NCI-H2107 treated with DMSO at 0.1 percent for 48 hours (cell line): ENCODE data around the gene ZDHHC3.
"Not testable (repeated sequence)": the region's sequence is repeated elsewhere in the genome, so short reads cannot be mapped to it uniquely, and the experiment has no call there.

Experiments used
- DNase-seq: peaks from one replicate; lab custom pipeline; 2025; ENCODE audit not compliant: unreplicated experiment; lab: John Stamatoyannopoulos, UW

Gene ZDHHC3

GRCh38 chr3:44966795-44967278 lies 9.1 kb downstream of the ZDHHC3 start:
- DNase-seq, result no peak

- DNase-seq, result no peak
Observed at GRCh38 chr3:44965165-44965564, 10.8 kb downstream of the ZDHHC3 start.

DNA sequence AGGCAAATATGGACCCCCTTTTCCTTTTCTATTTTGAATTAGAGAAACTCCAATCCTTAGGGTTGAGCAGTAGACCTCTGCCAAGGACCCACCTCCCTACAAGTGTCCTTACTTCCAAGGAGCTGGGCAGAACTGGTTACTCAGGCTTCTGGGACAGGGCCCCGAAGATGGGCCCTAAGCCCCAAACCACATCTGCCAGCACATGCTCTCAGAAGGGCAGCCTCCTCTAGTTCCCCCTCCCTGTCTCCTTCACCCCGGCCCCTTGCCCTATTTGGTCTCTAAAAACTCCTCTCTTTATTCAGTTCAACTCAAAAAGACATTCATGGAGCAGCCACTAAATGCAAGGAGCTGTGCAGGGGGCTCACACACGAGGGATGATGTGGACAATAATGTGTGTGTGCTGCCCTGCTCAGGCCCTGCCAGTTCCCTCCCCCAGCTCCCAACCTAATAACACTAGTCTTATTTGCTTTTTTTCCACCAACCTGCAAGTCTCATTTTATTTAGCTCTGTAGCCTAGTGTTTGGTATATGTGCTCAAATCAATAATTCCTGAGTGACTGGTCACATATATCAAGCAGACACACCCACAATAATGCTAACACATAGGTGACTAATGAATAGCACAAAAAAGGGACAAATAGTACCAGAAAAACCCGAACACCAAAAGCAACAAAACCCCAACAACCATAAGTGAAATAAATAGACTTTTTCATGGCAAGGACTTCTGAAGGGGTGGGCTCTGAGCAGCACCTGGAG lies 12.2 kb downstream of the ZDHHC3 start:
- no peak for DNase-seq

- DNase-seq, result no peak
Observed at GRCh38 chr3:44962621-44963393, 13.2 kb downstream of the ZDHHC3 start.

DNA sequence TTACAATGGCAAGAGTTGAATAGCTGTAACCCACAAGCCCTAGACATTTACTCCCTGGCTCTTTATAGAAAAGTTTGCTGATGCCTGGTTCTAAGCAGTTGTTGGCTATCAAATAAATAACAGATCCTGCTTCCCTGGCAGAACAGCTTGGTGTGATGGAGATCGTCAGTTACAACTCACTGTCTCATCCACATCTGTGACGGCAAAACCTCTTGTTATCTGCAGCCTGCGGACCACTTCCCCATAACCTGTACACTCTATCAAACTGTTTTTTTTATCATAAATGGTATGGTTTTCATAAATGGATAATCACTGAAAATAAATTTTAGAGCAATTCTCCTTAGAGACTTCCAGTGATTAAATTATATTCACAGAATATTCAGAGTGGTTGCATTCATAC lies 14.1 kb downstream of the ZDHHC3 start:
- no peak for DNase-seq

DNA sequence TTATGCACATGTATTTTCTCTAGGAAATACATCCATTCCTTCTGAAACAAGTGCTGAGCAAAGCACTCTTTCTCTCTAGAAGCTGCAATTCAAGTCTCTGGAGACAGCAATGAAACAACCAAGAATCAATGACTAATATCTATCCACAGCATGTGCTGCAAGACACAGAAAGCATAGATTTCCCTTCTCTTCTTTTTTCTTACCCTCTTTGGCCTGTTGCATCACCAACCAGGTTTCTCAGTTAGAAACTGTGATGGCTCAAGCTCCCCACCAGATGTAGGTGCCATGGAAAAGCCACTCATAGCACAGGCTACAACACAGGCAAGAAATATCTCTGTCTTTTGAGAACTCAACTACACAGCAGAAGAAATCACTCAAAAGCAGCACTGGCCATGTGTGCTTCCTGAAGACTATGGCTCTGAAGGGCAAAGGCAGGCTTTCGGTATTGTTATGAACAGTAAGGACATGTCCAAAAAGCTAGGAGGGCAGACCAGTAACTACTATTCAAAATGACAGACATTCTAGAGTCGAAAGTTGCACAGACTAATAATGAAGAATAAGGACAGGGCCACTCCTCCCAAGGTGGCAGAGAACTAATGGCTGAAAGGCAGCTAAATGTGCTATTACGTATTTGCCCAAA lies 15.5 kb downstream of the ZDHHC3 start:
- DNase-seq, result no peak

GRCh38 chr3:44958386-44958785 lies 17.6 kb downstream of the ZDHHC3 start:
- DNase-seq, result no peak

GRCh38 chr3:44957986-44958385 lies 18.0 kb downstream of the ZDHHC3 start:
- no peak for DNase-seq

- no peak for DNase-seq
Observed at GRCh38 chr3:44955917-44956316, 20.1 kb downstream of the ZDHHC3 start.

- no peak for DNase-seq
Observed at GRCh38 chr3:44954962-44955361, 21.0 kb downstream of the ZDHHC3 start.

- no peak for DNase-seq
Observed at GRCh38 chr3:44954304-44954703, 21.7 kb downstream of the ZDHHC3 start.

DNA sequence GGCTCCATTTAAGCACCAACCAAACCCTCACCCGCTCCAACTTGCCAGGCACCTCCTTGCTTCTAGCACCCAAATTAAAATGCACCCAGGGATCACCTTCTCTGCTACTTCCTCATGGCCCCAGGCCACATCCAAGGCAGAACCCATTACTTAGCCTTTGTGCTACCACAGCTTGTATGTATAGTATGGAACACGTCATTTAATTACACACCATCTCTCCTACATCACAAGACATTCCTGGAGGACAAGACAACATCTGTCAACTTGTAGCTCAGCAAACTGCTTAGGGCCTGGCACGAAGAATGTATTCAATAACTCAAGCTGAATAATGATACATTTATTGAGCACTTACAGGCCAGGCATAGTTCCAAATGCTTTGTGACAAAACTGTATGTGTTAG lies 23.3 kb downstream of the ZDHHC3 start:
- DNase-seq, result no peak

DNA sequence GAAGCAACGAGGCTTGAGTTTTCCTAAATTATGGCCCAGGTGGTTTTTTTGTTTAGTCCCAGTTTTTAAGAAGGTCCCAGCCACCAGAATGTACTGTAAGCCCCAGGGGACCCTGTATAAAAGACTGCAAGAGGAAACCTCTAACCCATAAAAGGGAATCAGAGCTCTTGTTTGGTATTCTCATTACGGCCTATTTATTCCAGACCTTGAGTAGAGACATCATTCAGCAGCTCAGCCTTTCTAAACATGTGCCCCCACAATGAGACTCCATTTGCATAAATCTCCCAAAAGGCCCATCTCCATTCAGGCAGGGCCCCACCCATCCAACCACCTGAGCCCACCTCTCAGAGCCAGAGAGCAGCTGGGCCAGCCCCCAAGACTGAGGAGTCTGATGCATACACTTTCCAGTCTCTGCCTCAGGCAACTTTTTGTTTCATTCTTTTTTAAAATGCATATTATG lies 25.7 kb downstream of the ZDHHC3 start:
- DNase-seq, result peak; percentile 45

DNA sequence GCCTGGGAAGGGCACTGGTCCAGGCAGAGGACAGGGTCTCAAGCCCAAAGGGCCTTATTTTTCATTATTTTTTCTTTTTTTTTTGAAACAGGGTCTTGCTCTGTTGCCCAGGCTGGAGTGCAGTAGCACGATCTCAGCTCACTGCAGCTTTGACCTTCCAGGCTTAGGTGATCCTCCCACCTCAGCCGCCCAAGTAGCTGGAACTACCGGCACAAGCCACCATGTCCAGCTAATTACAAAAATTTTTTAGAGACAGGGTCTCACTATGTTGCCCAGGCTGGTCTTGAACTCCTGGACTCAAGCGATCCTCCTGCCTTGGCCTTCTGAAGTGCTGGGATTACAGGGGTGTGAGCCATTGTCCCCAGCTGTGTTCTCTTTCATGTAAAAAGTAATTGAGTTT lies 26.2 kb downstream of the ZDHHC3 start:
- DNase-seq, result not testable (repeated sequence)

DNA sequence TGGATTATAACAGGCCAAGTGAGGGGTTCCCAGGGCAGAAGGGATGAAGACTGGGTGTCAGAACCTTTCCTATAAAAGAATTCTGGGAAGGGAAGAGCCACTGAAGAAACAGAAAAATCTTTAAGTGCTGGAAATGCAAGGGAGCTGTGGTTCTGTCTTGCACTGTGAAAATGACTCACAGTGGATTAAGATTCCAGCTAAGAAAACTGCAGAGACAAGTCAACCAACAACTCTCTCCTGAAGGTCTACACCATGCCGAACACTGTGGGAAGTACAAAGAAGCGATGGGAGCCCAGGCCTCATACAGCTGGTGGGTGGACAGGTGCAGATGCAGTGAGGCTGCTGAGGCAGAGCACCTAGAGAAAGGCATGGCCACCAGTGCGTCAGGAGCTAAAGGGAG lies 27.7 kb downstream of the ZDHHC3 start:
- no peak for DNase-seq

GRCh38 chr3:44942202-44942921 lies 33.6 kb downstream of the ZDHHC3 start:
- DNase-seq, result no peak

- DNase-seq, result peak; percentile 22
Observed at GRCh38 chr3:44939581-44940036, 36.4 kb downstream of the ZDHHC3 start.

- no peak for DNase-seq
Observed at GRCh38 chr3:44932986-44933944, 42.7 kb downstream of the ZDHHC3 start.

- DNase-seq, result no peak
Observed at GRCh38 chr3:44932271-44932670, 43.7 kb downstream of the ZDHHC3 start.

- DNase-seq, result no peak
Observed at GRCh38 chr3:44931791-44932190, 44.2 kb downstream of the ZDHHC3 start.
